ENCODE data around the gene ID3.
"Not testable (repeated sequence)": the region's sequence is repeated elsewhere in the genome, so short reads cannot be mapped to it uniquely, and the experiment has no call there.

Gene ID3

DNA sequence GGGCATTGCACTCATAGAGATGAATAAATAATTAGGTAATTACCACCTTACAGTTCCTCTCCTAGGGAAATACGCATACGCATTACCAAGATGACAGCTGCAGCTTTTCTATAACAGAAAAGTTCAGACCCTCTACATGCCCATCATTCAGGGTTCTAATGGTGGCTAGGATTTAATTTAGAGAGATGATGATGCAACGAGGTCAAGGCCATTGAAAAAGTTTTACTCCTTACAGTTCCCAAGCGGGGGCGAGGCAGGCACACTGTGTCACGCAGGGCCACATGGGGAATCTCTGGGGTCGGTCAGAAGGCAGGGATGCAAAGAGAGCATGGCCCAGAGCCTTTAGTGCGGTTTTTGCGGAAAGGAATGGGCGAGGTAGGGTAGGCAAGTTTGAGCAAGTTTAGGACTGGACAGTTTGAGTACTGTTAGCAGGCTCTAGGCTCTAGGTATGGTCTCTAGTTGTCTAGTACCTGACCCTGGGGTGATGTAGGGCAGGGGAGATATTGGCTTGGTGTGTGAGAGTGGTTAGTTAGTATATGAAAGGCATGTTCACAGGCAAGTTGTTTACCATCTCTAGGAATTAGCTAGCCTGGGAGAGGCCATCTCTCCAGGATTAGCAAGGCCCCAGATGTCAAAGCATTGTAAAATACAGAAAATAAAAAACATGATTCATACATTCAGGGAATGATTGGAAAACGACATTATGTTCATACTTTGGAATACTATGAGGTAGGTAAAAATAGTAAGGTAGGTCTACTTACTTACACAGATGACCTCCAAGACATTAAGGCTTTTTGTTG is 29.6 kb upstream of the ID3 start:
- no peak for DNase-seq

- no peak for DNase-seq
Observed at GRCh38 chr1:23585321-23586022, 26.2 kb upstream of the ID3 start.

DNA sequence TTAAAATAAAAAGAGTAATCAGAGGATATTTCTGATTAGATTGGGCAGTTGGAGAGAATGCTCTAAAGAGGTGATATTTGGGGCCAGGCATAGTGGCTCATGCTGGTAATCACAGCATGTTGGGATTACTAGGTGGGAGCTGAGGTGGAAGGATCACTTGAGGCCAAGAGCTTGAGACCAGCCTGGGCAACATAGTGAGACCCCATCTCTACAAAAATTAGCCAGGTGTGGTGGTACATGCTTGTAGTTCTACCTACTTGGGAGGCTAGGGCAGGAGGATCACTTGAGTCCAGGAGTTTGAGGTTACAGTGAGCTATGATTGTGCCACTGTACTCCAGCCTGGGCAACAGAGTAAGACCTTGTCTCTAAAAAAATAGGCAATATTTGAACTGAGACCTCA is 24.4 kb upstream of the ID3 start:
- not testable (repeated sequence) for DNase-seq

- peak; percentile 49 for DNase-seq
Observed at GRCh38 chr1:23582820-23583219, 23.5 kb upstream of the ID3 start.

DNA sequence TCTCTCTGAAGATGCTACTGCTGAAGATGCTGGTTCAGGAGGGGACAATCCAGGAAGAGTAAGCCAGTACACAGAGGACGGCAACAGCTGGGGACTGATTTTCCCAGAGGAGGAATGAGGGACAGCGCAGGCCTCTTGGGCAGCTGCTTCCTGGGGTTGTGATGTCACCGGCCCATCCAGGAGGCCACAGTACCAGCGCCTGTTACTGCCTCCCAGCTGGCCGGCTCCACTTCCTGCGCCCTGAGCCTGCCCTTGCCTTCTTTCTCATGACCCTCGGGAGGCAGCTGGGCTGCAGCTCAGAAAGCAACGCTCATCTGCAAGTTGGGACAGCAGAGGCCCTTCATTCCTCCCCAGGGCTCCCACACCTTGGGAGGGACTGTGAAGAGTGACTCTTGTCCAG is 21.9 kb upstream of the ID3 start:
- DNase-seq, result no peak

GRCh38 chr1:23578997-23579363 is 19.7 kb upstream of the ID3 start:
- DNase-seq, result no peak

DNA sequence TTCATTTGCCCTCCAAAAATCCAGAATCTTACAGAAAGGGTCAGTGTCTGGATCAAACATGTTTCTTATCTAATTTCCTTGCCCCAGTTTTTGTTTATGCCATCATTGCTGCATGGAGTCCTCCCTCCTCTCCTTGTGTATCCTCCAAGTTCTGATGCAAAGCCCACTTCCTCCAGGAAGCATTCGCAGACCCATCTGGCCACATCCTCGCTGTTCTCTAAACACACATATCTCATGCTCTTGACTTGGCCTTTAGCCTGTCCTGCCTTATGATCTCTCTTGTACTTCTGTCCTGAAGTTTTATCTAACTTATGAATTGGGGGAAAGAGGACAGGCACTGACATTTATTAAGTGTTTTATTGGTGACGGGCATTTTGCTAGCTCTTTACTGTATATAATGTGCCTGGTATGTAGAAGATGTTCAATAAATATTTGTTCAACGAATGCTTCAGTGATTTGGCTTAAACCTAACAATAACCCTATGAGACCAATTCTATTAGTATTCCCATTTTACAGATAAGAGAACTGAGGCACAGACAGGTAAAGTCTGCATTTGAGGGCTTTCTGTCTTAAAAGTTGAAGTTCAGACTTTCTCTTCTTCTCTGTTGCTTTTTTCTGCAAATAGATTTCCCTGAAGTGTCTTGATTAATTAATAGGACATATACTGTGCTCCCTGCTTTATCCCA is 19.2 kb upstream of the ID3 start:
- no peak for DNase-seq

- DNase-seq, result no peak
Observed at GRCh38 chr1:23577056-23578004, 18.0 kb upstream of the ID3 start.

DNA sequence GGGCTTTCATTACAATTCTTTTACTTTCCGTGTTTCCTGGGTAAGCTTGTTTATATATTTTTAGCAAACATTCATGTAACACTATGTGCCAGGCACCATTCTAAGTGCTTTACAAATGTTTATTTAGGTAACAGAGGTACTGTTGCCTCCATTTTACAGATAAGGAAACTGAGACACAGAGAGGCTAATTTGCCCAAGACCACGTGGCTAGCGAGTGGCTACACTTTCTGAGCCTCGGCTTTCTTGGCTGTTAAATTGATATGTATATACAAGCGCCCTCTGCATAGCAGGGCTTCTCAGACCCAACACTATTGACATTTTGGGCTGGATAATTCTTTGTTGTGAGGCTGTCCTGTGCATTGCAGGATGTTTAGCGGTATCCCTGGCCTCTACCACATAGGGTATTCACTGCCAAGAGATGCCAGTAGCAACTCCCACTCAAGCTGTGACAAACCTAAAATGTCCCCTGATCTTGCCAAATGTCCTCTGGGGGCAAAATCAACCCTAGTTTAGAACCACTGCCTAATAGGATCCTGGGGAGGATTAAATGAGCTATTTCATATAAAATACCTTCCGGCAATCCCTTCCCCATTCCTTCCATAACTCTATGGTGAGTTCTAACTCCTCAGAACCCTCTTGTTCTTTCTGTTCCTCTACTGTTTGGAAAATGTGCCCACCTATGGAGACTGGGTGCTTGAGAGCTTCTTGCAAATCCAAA is 17.2 kb upstream of the ID3 start:
- no peak for DNase-seq

GRCh38 chr1:23575226-23575810 is 16.0 kb upstream of the ID3 start:
- DNase-seq, result no peak

DNA sequence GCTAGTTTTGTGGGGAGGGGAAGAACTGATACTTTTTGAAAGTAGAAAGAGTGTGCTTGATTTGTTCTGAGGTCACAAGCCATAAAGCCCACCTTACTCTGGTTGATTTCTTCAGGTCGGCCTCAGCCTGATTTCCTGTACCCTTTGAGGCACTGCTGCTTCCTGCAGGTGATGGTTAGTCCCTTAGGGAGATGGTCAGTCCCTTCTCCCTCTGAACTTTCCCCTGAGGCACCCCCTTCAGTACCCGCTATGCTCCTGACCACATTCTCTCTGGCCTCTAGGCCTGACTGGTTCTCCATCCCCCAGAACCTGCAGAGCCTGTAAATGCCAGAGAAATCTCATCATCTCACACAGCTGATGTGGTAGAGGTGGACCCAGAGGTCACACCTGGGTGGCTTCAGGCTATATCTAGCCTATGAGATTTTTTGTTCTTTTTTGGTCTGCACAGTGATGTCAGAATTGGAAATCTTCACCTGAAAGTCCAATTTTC is 15.0 kb upstream of the ID3 start:
- DNase-seq, result no peak

- DNase-seq, result no peak
Observed at GRCh38 chr1:23573574-23574182, 14.4 kb upstream of the ID3 start.

GRCh38 chr1:23571465-23571864 is 12.2 kb upstream of the ID3 start:
- no peak for DNase-seq

GRCh38 chr1:23570001-23570691 is 10.8 kb upstream of the ID3 start:
- no peak for DNase-seq

GRCh38 chr1:23568608-23569383 is 9.5 kb upstream of the ID3 start:
- no peak for DNase-seq

GRCh38 chr1:23567996-23568607 is 8.8 kb upstream of the ID3 start:
- no peak for DNase-seq

GRCh38 chr1:23567629-23567995 is 8.3 kb upstream of the ID3 start:
- no peak for DNase-seq

DNA sequence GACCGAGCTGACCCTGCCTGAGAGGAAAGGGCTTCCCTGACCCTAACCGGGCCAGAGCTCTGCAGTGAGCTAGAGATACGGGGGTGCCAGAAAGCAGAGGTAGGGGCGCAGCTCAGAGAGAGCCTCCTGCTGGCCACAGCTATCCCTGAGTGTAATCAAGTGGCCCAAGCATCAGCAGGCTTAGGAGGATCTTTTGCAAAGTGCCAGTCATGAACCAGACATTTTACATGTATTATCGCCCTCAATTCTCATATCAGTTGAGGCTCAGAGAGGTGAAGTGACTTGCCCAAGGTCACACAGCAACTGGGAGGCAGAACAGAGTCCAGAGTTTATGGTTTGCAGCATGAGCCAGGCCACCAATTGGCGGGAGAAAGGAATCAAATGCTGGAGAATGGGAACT is 7.0 kb upstream of the ID3 start:
- DNase-seq, result no peak

- DNase-seq, result no peak
Observed at GRCh38 chr1:23565776-23566175, 6.5 kb upstream of the ID3 start.

Data from NCI-H2171 treated with DMSO at 0.1 percent for 48 hours (cell line).